Measurements from ENCODE around the gene CDK14. TPM values are rescaled to one million over a fixed set of nuclear protein-coding genes. Genes with fewer than 3 reads are reported as not detected.
"Not testable (repeated sequence)": the region's sequence is repeated elsewhere in the genome, so short reads cannot be mapped to it uniquely, and the experiment has no call there.

CDK14 gene
- total RNA-seq, 4 donors from 2014 or later, result 29.3 to 37.8 (median 33.0) TPM

- intact Hi-C loops (cut with DNase I), result no loop called here
- TF ChIP-seq POLR2A (IDR thresholded peaks at IDR 0.05) (no peak), CTCF (IDR thresholded peaks at IDR 0.05) (no peak)
- H3K36me3 ChIP-seq, result no peaks in the 10 kb centered on the region
- H3K4me1 ChIP-seq, result peaks cover 12 to 13% of the 10 kb centered on the region in 2 donors
- no peak overlapping the region for H3K4me3 ChIP-seq (replicated peaks in 1 of 3)
- no peaks in the 10 kb centered on the region for H3K27me3 ChIP-seq
- no peaks in the 10 kb centered on the region for H3K9me3 ChIP-seq
- no peak for DNase-seq
- WGBS, 2 donors, result 65 to 76% methylated on average over 2 of the region's 2 CpGs
- no peak overlapping the region for H3K27ac ChIP-seq
Measured at GRCh38 chr7:90728568-90728967, 132.4 kb downstream of the CDK14 start.

- H3K27me3 ChIP-seq; DNase-seq; intact Hi-C loops (cut with DNase I); H3K36me3 ChIP-seq; H3K9me3 ChIP-seq; H3K4me1 ChIP-seq; H3K27ac ChIP-seq; H3K4me3 ChIP-seq (replicated peaks in 1 of 3): not testable (repeated sequence)
- 85 to 88% methylated on average over 17 to 20 of the region's 20 CpGs for WGBS, 2 donors
Measured at GRCh38 chr7:90735611-90736280, 139.6 kb downstream of the CDK14 start.

GRCh38 chr7:90736316-90736715, 140.2 kb downstream of the CDK14 start:
- WGBS, 2 donors, result 76 to 80% methylated on average over 2 of the region's 2 CpGs
- no peak for DNase-seq

GRCh38 chr7:90736968-90737939, 141.1 kb downstream of the CDK14 start:
- no peak overlapping the region for H3K27ac ChIP-seq
- H3K4me3 ChIP-seq (replicated peaks in 1 of 3), result no peak overlapping the region
- no peaks in the 10 kb centered on the region for H3K36me3 ChIP-seq
- H3K27me3 ChIP-seq, result no peaks in the 10 kb centered on the region
- no peaks in the 10 kb centered on the region for H3K4me1 ChIP-seq
- DNase-seq, result no peak
- 85 to 91% methylated on average over 4 of the region's 4 CpGs for WGBS, 2 donors
- TF ChIP-seq POLR2A (IDR thresholded peaks at IDR 0.05), result no peak
- no peak for TF ChIP-seq CTCF (IDR thresholded peaks at IDR 0.05)
- intact Hi-C loops (cut with DNase I), result no loop called here
- no peaks in the 10 kb centered on the region for H3K9me3 ChIP-seq

More at GRCh38 chr7:90736316-90736715, 140.2 kb downstream of the CDK14 start:
- no peak overlapping the region for H3K27ac ChIP-seq
- H3K4me3 ChIP-seq (replicated peaks in 1 of 3), result no peak overlapping the region
- no peak for TF ChIP-seq POLR2A (IDR thresholded peaks at IDR 0.05)
- no peak for TF ChIP-seq CTCF (IDR thresholded peaks at IDR 0.05)
- H3K36me3 ChIP-seq, result no peaks in the 10 kb centered on the region
- H3K4me1 ChIP-seq, result no peaks in the 10 kb centered on the region
- no peaks in the 10 kb centered on the region for H3K9me3 ChIP-seq
- intact Hi-C loops (cut with DNase I), result no loop called here
- H3K27me3 ChIP-seq, result no peaks in the 10 kb centered on the region

GRCh38 chr7:90738249-90738648, 142.1 kb downstream of the CDK14 start:
- 87 to 92% methylated on average over 3 of the region's 3 CpGs for WGBS, 2 donors
- Histone ChIP-seq H3K4me1 (no peaks in the 10 kb centered on the region), H3K9me3 (no peaks in the 10 kb centered on the region), H3K27me3 (no peaks in the 10 kb centered on the region), H3K4me3 (replicated peaks in 1 of 3) (no peak overlapping the region), H3K36me3 (no peaks in the 10 kb centered on the region), H3K27ac (no peak overlapping the region)
- TF ChIP-seq POLR2A (IDR thresholded peaks at IDR 0.05) (no peak), CTCF (IDR thresholded peaks at IDR 0.05) (no peak)
- intact Hi-C loops (cut with DNase I), result no loop called here
- no peak for DNase-seq
